HEK293 (cell line): Measurements from ENCODE around the gene ERBB2.

Experiments used
- GFI1B ChIP-seq: fragments of 450-650 bp; formaldehyde crosslinking; IDR thresholded peaks from 2 replicates; pipeline ENCODE4 v1.5.1; 2016; ENCODE audit warnings: missing biosample characterization, missing genetic modification characterization
- ZBTB49 ChIP-seq: fragments of 450-650 bp; formaldehyde crosslinking; IDR thresholded peaks from 2 replicates; pipeline ENCODE4 v1.5.1; 2016; ENCODE audit warnings: missing biosample characterization, missing genetic modification characterization, low read depth
- ZIC2 ChIP-seq: fragments of 450-650 bp; formaldehyde crosslinking; IDR thresholded peaks from 2 replicates; pipeline ENCODE4 v1.5.1; 2016; ENCODE audit warnings: missing biosample characterization, missing genetic modification characterization
- ZNF274 ChIP-seq, 2 experiments: fragments of 200-500 bp in 1 of 2; fragments of 450-650 bp in 1 of 2; sonication (Bioruptor generic) in 1 of 2; formaldehyde crosslinking in 1 of 2; IDR thresholded peaks; 2 replicates each; pipeline versions ENCODE4 v1.5.1 to v1.6.1; 2014 to 2016; ENCODE audit warnings: borderline replicate concordance in 1 of 2, inconsistent platforms in 1 of 2, low read length in 1 of 2, missing biosample characterization in 1 of 2, missing genetic modification characterization in 1 of 2
- ZNF426 ChIP-seq: fragments of 450-650 bp; formaldehyde crosslinking; IDR thresholded peaks from 2 replicates; pipeline ENCODE4 v1.5.1; 2017; ENCODE audit warnings: missing biosample characterization, missing genetic modification characterization, mild to moderate bottlenecking, inconsistent platforms, moderate library complexity
- ZNF473 ChIP-seq: fragments of 450-650 bp; formaldehyde crosslinking; IDR thresholded peaks from 2 replicates; pipeline ENCODE4 v1.5.1; 2017; ENCODE audit warnings: missing biosample characterization, missing genetic modification characterization
- ZNF48 ChIP-seq: fragments of 450-650 bp; formaldehyde crosslinking; IDR thresholded peaks from 2 replicates; pipeline ENCODE4 v1.5.1; 2016; ENCODE audit warnings: missing biosample characterization, missing genetic modification characterization
- ZNF521 ChIP-seq: fragments of 450-650 bp; formaldehyde crosslinking; IDR thresholded peaks from 2 replicates; pipeline ENCODE4 v1.5.1; 2017; ENCODE audit warnings: missing biosample characterization, mild to moderate bottlenecking, missing genetic modification characterization
- ZNF624 ChIP-seq: fragments of 450-650 bp; formaldehyde crosslinking; IDR thresholded peaks from 2 replicates; pipeline ENCODE4 v1.5.1; 2017; ENCODE audit warnings: missing biosample characterization, missing genetic modification characterization
- ZNF654 ChIP-seq: fragments of 450-650 bp; formaldehyde crosslinking; IDR thresholded peaks from 2 replicates; pipeline ENCODE4 v1.5.1; 2016; ENCODE audit warnings: low read depth, missing biosample characterization, missing genetic modification characterization
- ZNF664 ChIP-seq: fragments of 450-650 bp; formaldehyde crosslinking; IDR thresholded peaks from 2 replicates; pipeline ENCODE4 v1.5.1; 2016; ENCODE audit warnings: missing biosample characterization, missing genetic modification characterization
- ZNF670 ChIP-seq: fragments of 450-650 bp; formaldehyde crosslinking; IDR thresholded peaks from 2 replicates; pipeline ENCODE4 v1.5.1; 2016; ENCODE audit warnings: missing biosample characterization, missing genetic modification characterization, low read depth
- ZNF701 ChIP-seq: fragments of 450-650 bp; formaldehyde crosslinking; IDR thresholded peaks from 2 replicates; pipeline ENCODE4 v1.5.1; 2016; ENCODE audit warnings: missing biosample characterization, missing genetic modification characterization
- ZSCAN16 ChIP-seq: fragments of 450-650 bp; formaldehyde crosslinking; IDR thresholded peaks from 2 replicates; pipeline ENCODE4 v1.5.1; 2016; ENCODE audit warnings: missing biosample characterization, missing genetic modification characterization
- ZSCAN18 ChIP-seq: fragments of 450-650 bp; formaldehyde crosslinking; IDR thresholded peaks from 2 replicates; pipeline ENCODE4 v1.5.1; 2016; ENCODE audit warnings: missing biosample characterization, missing genetic modification characterization
- TF ChIP-seq, protein P1 (sequence below): fragments of 450-650 bp; formaldehyde crosslinking; IDR thresholded peaks from 2 replicates; pipeline ENCODE4 v1.5.1; 2016; ENCODE audit warnings: missing biosample characterization, missing genetic modification characterization, borderline replicate concordance
- TF ChIP-seq, protein P2 (sequence below): fragments of 450-650 bp; formaldehyde crosslinking; optimal IDR thresholded peaks from 2 replicates; pipeline ENCODE3; 2016; ENCODE audit warnings: missing biosample characterization, mild to moderate bottlenecking, missing genetic modification characterization
- TF ChIP-seq, protein P3 (sequence below): fragments of 450-650 bp; formaldehyde crosslinking; IDR thresholded peaks from 2 replicates; pipeline ENCODE4 v1.5.1; 2016; ENCODE audit warnings: missing biosample characterization, missing genetic modification characterization
- TF ChIP-seq, protein P4 (sequence below): fragments of 450-650 bp; IDR thresholded peaks from 2 replicates; pipeline ENCODE4 v1.5.1; 2018; ENCODE audit warnings: missing biosample characterization, mild to moderate bottlenecking, missing genetic modification characterization

Gene ERBB2

DNA sequence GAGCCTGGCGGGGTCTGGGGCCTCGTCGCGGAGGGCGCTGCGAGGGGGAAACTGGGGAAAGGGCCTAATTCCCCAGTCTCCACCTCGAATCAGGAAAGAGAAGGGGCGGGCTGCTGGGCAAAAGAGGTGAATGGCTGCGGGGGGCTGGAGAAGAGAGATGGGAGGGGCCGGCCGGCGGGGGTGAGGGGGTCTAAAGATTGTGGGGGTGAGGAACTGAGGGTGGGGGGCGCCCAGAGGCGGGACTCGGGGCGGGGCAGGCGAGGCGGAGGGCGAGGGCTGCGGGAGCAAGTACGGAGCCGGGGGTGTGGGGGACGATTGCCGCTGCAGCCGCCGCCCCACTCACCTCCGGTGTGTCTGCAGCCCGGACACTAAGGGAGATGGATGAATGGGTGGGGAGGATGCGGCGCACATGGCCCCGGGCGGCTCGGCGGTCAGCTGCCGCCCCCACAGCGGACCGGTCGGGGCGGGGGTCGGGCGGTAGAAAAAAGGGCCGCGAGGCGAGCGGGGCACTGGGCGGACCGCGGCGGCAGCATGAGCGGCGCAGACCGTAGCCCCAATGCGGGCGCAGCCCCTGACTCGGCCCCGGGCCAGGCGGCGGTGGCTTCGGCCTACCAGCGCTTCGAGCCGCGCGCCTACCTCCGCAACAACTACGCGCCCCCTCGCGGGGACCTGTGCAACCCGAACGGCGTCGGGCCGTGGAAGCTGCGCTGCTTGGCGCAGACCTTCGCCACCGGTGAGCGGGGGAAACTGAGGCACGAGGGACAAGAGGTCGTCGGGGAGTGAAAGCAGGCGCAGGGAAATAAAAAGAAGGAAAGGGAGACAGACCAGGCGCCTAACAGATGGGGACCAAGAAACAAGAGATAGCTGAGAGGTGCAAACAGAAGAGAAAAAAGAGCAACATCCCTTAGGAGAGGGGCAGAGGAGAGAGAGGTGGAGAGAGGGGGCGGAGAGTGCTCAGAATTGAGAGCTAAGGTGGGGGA is 31.6 kb upstream of the ERBB2 start, which contains the start of gene PNMT (continued):
- TF ChIP-seq, protein P1, sequence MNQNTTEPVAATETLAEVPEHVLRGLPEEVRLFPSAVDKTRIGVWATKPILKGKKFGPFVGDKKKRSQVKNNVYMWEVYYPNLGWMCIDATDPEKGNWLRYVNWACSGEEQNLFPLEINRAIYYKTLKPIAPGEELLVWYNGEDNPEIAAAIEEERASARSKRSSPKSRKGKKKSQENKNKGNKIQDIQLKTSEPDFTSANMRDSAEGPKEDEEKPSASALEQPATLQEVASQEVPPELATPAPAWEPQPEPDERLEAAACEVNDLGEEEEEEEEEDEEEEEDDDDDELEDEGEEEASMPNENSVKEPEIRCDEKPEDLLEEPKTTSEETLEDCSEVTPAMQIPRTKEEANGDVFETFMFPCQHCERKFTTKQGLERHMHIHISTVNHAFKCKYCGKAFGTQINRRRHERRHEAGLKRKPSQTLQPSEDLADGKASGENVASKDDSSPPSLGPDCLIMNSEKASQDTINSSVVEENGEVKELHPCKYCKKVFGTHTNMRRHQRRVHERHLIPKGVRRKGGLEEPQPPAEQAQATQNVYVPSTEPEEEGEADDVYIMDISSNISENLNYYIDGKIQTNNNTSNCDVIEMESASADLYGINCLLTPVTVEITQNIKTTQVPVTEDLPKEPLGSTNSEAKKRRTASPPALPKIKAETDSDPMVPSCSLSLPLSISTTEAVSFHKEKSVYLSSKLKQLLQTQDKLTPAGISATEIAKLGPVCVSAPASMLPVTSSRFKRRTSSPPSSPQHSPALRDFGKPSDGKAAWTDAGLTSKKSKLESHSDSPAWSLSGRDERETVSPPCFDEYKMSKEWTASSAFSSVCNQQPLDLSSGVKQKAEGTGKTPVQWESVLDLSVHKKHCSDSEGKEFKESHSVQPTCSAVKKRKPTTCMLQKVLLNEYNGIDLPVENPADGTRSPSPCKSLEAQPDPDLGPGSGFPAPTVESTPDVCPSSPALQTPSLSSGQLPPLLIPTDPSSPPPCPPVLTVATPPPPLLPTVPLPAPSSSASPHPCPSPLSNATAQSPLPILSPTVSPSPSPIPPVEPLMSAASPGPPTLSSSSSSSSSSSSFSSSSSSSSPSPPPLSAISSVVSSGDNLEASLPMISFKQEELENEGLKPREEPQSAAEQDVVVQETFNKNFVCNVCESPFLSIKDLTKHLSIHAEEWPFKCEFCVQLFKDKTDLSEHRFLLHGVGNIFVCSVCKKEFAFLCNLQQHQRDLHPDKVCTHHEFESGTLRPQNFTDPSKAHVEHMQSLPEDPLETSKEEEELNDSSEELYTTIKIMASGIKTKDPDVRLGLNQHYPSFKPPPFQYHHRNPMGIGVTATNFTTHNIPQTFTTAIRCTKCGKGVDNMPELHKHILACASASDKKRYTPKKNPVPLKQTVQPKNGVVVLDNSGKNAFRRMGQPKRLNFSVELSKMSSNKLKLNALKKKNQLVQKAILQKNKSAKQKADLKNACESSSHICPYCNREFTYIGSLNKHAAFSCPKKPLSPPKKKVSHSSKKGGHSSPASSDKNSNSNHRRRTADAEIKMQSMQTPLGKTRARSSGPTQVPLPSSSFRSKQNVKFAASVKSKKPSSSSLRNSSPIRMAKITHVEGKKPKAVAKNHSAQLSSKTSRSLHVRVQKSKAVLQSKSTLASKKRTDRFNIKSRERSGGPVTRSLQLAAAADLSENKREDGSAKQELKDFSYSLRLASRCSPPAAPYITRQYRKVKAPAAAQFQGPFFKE (tag by site-specific recombination): no peak
- TF ChIP-seq ZNF48 (tag by site-specific recombination): no peak
- TF ChIP-seq ZSCAN18 (tag by site-specific recombination): no peak
- TF ChIP-seq, protein P2, sequence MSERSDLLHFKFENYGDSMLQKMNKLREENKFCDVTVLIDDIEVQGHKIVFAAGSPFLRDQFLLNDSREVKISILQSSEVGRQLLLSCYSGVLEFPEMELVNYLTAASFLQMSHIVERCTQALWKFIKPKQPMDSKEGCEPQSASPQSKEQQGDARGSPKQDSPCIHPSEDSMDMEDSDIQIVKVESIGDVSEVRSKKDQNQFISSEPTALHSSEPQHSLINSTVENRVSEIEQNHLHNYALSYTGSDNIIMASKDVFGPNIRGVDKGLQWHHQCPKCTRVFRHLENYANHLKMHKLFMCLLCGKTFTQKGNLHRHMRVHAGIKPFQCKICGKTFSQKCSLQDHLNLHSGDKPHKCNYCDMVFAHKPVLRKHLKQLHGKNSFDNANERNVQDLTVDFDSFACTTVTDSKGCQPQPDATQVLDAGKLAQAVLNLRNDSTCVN (tag by site-specific recombination): peak; percentile 72
- no peak for TF ChIP-seq ZNF426 (tag by site-specific recombination)
- TF ChIP-seq ZNF654 (tag by site-specific recombination): no peak
- no peak for TF ChIP-seq ZNF624 (tag by site-specific recombination)
- no peak for TF ChIP-seq ZNF664 (tag by site-specific recombination)
- no peak for TF ChIP-seq GFI1B (tag by site-specific recombination)
- TF ChIP-seq, protein P3, sequence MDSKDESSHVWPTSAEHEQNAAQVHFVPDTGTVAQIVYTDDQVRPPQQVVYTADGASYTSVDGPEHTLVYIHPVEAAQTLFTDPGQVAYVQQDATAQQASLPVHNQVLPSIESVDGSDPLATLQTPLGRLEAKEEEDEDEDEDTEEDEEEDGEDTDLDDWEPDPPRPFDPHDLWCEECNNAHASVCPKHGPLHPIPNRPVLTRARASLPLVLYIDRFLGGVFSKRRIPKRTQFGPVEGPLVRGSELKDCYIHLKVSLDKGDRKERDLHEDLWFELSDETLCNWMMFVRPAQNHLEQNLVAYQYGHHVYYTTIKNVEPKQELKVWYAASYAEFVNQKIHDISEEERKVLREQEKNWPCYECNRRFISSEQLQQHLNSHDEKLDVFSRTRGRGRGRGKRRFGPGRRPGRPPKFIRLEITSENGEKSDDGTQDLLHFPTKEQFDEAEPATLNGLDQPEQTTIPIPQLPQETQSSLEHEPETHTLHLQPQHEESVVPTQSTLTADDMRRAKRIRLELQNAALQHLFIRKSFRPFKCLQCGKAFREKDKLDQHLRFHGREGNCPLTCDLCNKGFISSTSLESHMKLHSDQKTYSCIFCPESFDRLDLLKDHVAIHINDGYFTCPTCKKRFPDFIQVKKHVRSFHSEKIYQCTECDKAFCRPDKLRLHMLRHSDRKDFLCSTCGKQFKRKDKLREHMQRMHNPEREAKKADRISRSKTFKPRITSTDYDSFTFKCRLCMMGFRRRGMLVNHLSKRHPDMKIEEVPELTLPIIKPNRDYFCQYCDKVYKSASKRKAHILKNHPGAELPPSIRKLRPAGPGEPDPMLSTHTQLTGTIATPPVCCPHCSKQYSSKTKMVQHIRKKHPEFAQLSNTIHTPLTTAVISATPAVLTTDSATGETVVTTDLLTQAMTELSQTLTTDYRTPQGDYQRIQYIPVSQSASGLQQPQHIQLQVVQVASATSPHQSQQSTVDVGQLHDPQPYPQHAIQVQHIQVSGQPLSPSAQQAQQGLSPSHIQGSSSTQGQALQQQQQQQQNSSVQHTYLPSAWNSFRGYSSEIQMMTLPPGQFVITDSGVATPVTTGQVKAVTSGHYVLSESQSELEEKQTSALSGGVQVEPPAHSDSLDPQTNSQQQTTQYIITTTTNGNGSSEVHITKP (tag by site-specific recombination): peak; percentile 56; the same call in 1 of the 2 replicates
- TF ChIP-seq, protein P4, sequence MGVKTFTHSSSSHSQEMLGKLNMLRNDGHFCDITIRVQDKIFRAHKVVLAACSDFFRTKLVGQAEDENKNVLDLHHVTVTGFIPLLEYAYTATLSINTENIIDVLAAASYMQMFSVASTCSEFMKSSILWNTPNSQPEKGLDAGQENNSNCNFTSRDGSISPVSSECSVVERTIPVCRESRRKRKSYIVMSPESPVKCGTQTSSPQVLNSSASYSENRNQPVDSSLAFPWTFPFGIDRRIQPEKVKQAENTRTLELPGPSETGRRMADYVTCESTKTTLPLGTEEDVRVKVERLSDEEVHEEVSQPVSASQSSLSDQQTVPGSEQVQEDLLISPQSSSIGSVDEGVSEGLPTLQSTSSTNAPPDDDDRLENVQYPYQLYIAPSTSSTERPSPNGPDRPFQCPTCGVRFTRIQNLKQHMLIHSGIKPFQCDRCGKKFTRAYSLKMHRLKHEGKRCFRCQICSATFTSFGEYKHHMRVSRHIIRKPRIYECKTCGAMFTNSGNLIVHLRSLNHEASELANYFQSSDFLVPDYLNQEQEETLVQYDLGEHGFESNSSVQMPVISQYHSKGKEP (tag by site-specific recombination): 0 out of 2 replicates have a peak, but pooled peaks have one; percentile 40
- no peak for TF ChIP-seq ZNF701 (tag by site-specific recombination)
- TF ChIP-seq ZSCAN16 (tag by site-specific recombination): no peak
- TF ChIP-seq ZIC2 (tag by site-specific recombination): no peak
- TF ChIP-seq ZNF274 (IDR thresholded peaks at IDR 0.05; ENCODE audit: low read length): no peak
- TF ChIP-seq ZNF274 (tag by site-specific recombination; IDR thresholded peaks at IDR 0.05; ENCODE audit: borderline replicate concordance): no peak
- no peak for TF ChIP-seq ZNF521 (tag by site-specific recombination)
- TF ChIP-seq ZNF473 (tag by site-specific recombination): no peak
- TF ChIP-seq ZBTB49: no peak
- no peak for TF ChIP-seq ZNF670 (tag by site-specific recombination)
